K562 (cell line): Measurements from ENCODE around the gene TNIP1. TPM values are rescaled to one million over a fixed set of nuclear protein-coding genes. Genes with fewer than 3 reads are reported as not detected.
A peak's percentile ranks its signal among the peaks of the same experiment; 100 is the strongest.

ENCODE experiments used
- ATAC-seq: fragments of 200-7000 bp; cut with Tn5 transposase; 3 replicates; pipeline ENCODE4 v1.9.1; 2020; ENCODE audit warnings: moderate library complexity
- BruUV-seq: library from RNA; stranded (reverse); fragments of 400-500 nt; replicated peaks from 2 replicates; lab custom pipeline; 2021; lab: Mats Ljungman, UMichigan
- CTCF ChIA-PET: fragments of 300-600 bp; formaldehyde crosslinking; extraction: SDS; loops from one replicate; lab custom pipeline; 2021; ENCODE audit warnings: low intra/inter-chr PET ratio; lab: Yijun Ruan, JAX
- POLR2A ChIA-PET: fragments of 300-600, 350-650 bp; sonication (Branson Sonifier 250); formaldehyde crosslinking; extraction: SDS; loops from one replicate; lab custom pipeline; 2021; ENCODE audit warnings: antibody characterized with exemption, inconsistent platforms; lab: Yijun Ruan, JAX
- DNase-seq, 4 experiments: peaks; one replicate each; pipeline versions ENCODE4 v3.0.0 to v3.0.0-alpha.2; 2011 to 2018; ENCODE audit warnings: low spot score in 3 of 4, mixed read lengths in 3 of 4; ENCODE audit errors: extremely low read depth in 1 of 4
- FAIRE-seq: peaks from 2 replicates; lab custom pipeline; 2011; peaks lifted over from hg19 to GRCh38; lab: Jason Lieb, UNC
- H2AFZ ChIP-seq: 2 replicates; pipeline ENCODE4 v1.6.0; 2011; ENCODE audit warnings: low read depth, low read length, control low read depth, inconsistent platforms
- H3K27ac ChIP-seq: fragments of 200-600 bp; 3 replicates; pipeline ENCODE4 v1.8.0; 2011; ENCODE audit warnings: low read depth, mild to moderate bottlenecking, control low read depth, inconsistent platforms, low read length, moderate library complexity, mixed read lengths; ENCODE audit errors: extremely low read depth
- H3K27me3 ChIP-seq, 2 experiments: fragments of 300-600 bp in 1 of 2; 2 replicates in 1 of 2; 3 replicates in 1 of 2; pipeline versions ENCODE4 v1.6.0 to v1.8.0; 2011; ENCODE audit warnings: inconsistent platforms in 2 of 2, low read length in 2 of 2, mild to moderate bottlenecking in 1 of 2, mixed read lengths in 1 of 2, moderate library complexity in 1 of 2; ENCODE audit not compliant: control insufficient read depth in 2 of 2, insufficient read depth in 2 of 2
- H3K36me3 ChIP-seq: fragments of 300-600 bp; 3 replicates; pipeline ENCODE4 v1.8.0; 2011; ENCODE audit warnings: mild to moderate bottlenecking, low read length, inconsistent platforms; ENCODE audit not compliant: control insufficient read depth, insufficient read depth
- H3K4me1 ChIP-seq, 2 experiments: fragments of 200-600 bp in 1 of 2; replicated peaks in 1 of 2; 2 replicates in 1 of 2; 3 replicates in 1 of 2; pipeline versions ENCODE4 v1.5.1 to v1.8.0; 2011; ENCODE audit warnings: inconsistent platforms in 2 of 2, low read length in 2 of 2, mild to moderate bottlenecking in 1 of 2, mixed read lengths in 1 of 2, moderate library complexity in 1 of 2; ENCODE audit not compliant: control insufficient read depth in 2 of 2, insufficient read depth in 2 of 2
- H3K4me2 ChIP-seq: 2 replicates; pipeline ENCODE4 v1.6.1; 2011; ENCODE audit warnings: low read length, control low read depth, inconsistent platforms, mixed read lengths; ENCODE audit not compliant: insufficient read depth
- H3K4me3 ChIP-seq: fragments of 200-600 bp; sonication (generic), shearing (Covaris generic); 2 replicates; pipeline ENCODE4 v1.5.1; 2016; ENCODE audit warnings: control low read depth, inconsistent platforms
- H3K79me2 ChIP-seq: fragments of 200-600 bp; 3 replicates; pipeline ENCODE4 v1.8.0; 2011; ENCODE audit warnings: low read length, inconsistent platforms; ENCODE audit not compliant: control insufficient read depth, insufficient read depth
- H3K9ac ChIP-seq, 2 experiments: 2 replicates each; pipeline versions ENCODE4 v1.6.0 to v1.6.1; 2011; ENCODE audit warnings: low read depth in 2 of 2, low read length in 2 of 2, control low read depth in 1 of 2, inconsistent platforms in 1 of 2, mild to moderate bottlenecking in 1 of 2, mixed read lengths in 1 of 2; ENCODE audit not compliant: insufficient read depth in 1 of 2
- H3K9me1 ChIP-seq: one replicate; pipeline ENCODE4 v1.6.0; 2011; ENCODE audit warnings: inconsistent platforms, mild to moderate bottlenecking, low read length, moderate library complexity; ENCODE audit not compliant: control insufficient read depth, insufficient read depth
- H3K9me3 ChIP-seq: replicated peaks from 2 replicates; pipeline ENCODE4 v1.5.1; 2011; ENCODE audit warnings: low read depth, low read length, inconsistent platforms; ENCODE audit not compliant: control insufficient read depth, insufficient read depth
- H4K20me1 ChIP-seq: replicated peaks from 2 replicates; pipeline ENCODE4 v1.6.1; 2011; ENCODE audit warnings: low read length, inconsistent platforms, mixed read lengths; ENCODE audit not compliant: control insufficient read depth, insufficient read depth
- HIVEP1 ChIP-seq: fragments of 250-450 bp; sonication (Bioruptor Pico); IDR thresholded peaks from 2 replicates; pipeline ENCODE4 v1.4.0; 2020; ENCODE audit warnings: mild to moderate bottlenecking
- KLF16 ChIP-seq: IDR thresholded peaks from 2 replicates; pipeline ENCODE4 v1.6.1; 2016; ENCODE audit warnings: antibody characterized with exemption
- MBD2 ChIP-seq: sonication (generic); IDR thresholded peaks from 2 replicates; pipeline ENCODE4 v1.6.1; 2016; ENCODE audit warnings: low read depth, borderline replicate concordance
- NFIC ChIP-seq: fragments of 450-650 bp; IDR thresholded peaks from 2 replicates; pipeline ENCODE4 v1.6.1; 2017; ENCODE audit warnings: mild to moderate bottlenecking, inconsistent platforms
- SMARCE1 ChIP-seq: fragments of 450-650 bp; IDR thresholded peaks from 2 replicates; pipeline ENCODE4 v1.7.1; 2016; ENCODE audit warnings: mild to moderate bottlenecking
- ZBTB2 ChIP-seq: fragments of 450-650 bp; IDR thresholded peaks from 2 replicates; pipeline ENCODE4 v1.6.1; 2016; ENCODE audit warnings: antibody characterized with exemption
- WGBS: fragments of 100-300 bp; shearing (Covaris generic); methylation state at CpG from one replicate; pipeline ENCODE4 v1.1.6; 2016; ENCODE audit warnings: low coverage, mixed read lengths; ENCODE audit not compliant: insufficient coverage; ENCODE audit errors: missing lambda C conversion rate; 5-methylcytosine and 5-hydroxymethylcytosine counted together
- in situ Hi-C: fragments of 300-500 bp; cut with MboI; formaldehyde crosslinking; loops from 4 replicates; pipeline ENCODE4 v1.15.0; 2018; ENCODE audit warnings: inconsistent platforms, mixed read lengths
- intact Hi-C: fragments of 100-400 bp; cut with micrococcal nuclease; formaldehyde crosslinking; loops from 2 replicates; pipeline ENCODE4 v1.14.2; 2022
- polyA plus RNA-seq, 8 experiments: library from polyadenylated mRNA; depleted of rRNA in 4 of 8; stranded (reverse) in 5 of 8; unstranded in 3 of 8; fragments of >200 nt; fragmentation: Nextera tagmentation in 2 of 8; fragmentation: Illumina TruSeq in 1 of 8; extraction: Ambion mirVana in 2 of 8; extraction: Trizol in 1 of 8; gene quantifications; 2 replicates each; pipeline versions ENCODE4 v1.2.1 to v1.2.3, GENCODE V29; 2011 to 2014; ENCODE audit warnings: inconsistent platforms in 1 of 8, missing spikeins in 1 of 8
- total RNA-seq, 7 experiments: library from RNA; depleted of rRNA in 6 of 7; stranded (reverse); fragments of >200 nt in 6 of 7; fragmentation: Illumina TruSeq in 2 of 7; extraction: Trizol in 2 of 7; gene quantifications; 2 replicates each; pipeline versions ENCODE4 v1.2.1 to v1.2.3, GENCODE V29; 2011 to 2021; ENCODE audit warnings: low replicate concordance in 1 of 7

The TNIP1 gene
- total and polyA plus RNA-seq, 9 of the 15 experiments (the other 6 are each of a cell fraction or from before 2014, with no cell fraction given), result 0.46 to 41.0 (median 24.6) TPM

GRCh38 chr5:151037561-151038411 is 43.0 kb downstream of the TNIP1 start:
- FAIRE-seq, result no peak
- H3K36me3 ChIP-seq, result peaks cover 88% of the 10 kb centered on the region; the same call in 2 of the 3 replicates
- intact Hi-C loops, result no loop called here

DNA sequence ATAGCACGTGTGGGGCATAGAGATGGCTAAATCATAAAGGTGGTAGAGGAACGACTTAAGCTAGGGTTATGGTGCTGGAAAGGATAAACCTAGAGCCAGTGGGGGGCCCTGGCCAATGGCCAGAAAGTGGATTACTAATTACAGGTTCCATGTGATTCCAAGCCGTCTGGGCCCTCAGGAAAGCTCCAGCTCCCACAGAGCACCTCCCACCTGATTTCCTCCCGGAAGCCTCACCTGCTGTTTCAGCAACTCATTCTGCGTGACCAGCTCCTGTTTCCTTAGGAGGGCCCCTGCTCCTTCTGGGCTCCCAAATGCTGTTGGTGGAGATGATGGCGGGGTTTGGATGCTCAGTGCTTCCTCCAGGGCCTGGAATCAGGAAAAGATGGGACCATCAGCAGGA is 44.3 kb downstream of the TNIP1 start:
- no peak for TF ChIP-seq ZBTB2
- TF ChIP-seq NFIC, result peak; percentile 6; the same call in 1 of the 2 replicates
- H3K27ac ChIP-seq, result no peak overlapping the region
- FAIRE-seq, result no peak
- peaks cover 0 to 4% of the 10 kb centered on the region in 2 experiments; a peak in 1 of 5 replicates for H3K4me1 ChIP-seq
- H2AFZ ChIP-seq, result no peak overlapping the region
- no peaks in the 10 kb centered on the region for H3K9me3 ChIP-seq
- H3K4me3 ChIP-seq, result no peak overlapping the region
- no peak for ATAC-seq
- no peak overlapping the region for H3K9ac ChIP-seq
- ChIA-PET POLR2A (interaction anchor here (0.7 to 1.1 kb wide), 3 partner anchors 11 to 1727 kb away, joined by 3 read pairs; no protein-coding TSS in a partner anchor), CTCF (no interaction called here)
- in situ Hi-C loops, result no loop called here
- H3K79me2 ChIP-seq, result no peaks in the 10 kb centered on the region
- DNase-seq, result no peak
- H3K36me3 ChIP-seq, result peaks cover 87% of the 10 kb centered on the region; the same call in 2 of the 3 replicates
- H3K4me2 ChIP-seq, result no peak overlapping the region
- no peaks in the 10 kb centered on the region for H4K20me1 ChIP-seq
- intact Hi-C loops, result no loop called here
- peaks cover 5% of the 10 kb centered on the region for H3K9me1 ChIP-seq
- BruUV-seq, result no TSS peak
- 77% methylated on average over 6 of the region's 6 CpGs for WGBS
- H3K27me3 ChIP-seq, result no peaks in the 10 kb centered on the region

More at GRCh38 chr5:151037561-151038411, 43.0 kb downstream of the TNIP1 start:
- no peak for ATAC-seq
- no peak overlapping the region for H3K4me3 ChIP-seq
- H3K9ac ChIP-seq, result peak overlapping the region in 1 of 2 experiments; percentile 40; a peak in 1 of 4 replicates
- TF ChIP-seq KLF16 (no peak), MBD2 (no peak), SMARCE1 (no peak), HIVEP1 (CRISPR knock-in tag) (no peak)
- WGBS, result 77% methylated on average over 10 of the region's 12 CpGs
- DNase-seq, result no peak
- no peak overlapping the region for H2AFZ ChIP-seq
- peaks cover 0 to 4% of the 10 kb centered on the region in 2 experiments; a peak in 1 of 5 replicates for H3K4me1 ChIP-seq
- in situ Hi-C loops, result no loop called here
- no peaks in the 10 kb centered on the region for H3K79me2 ChIP-seq
- BruUV-seq, result no TSS peak
- H3K9me3 ChIP-seq, result no peaks in the 10 kb centered on the region
- H3K27me3 ChIP-seq, result no peaks in the 10 kb centered on the region
- H4K20me1 ChIP-seq, result no peaks in the 10 kb centered on the region
- ChIA-PET CTCF (no interaction called here), POLR2A (interaction anchor here (0.7 to 1.1 kb wide), 2 partner anchors 10 to 21 kb away, joined by 3 to 4 read pairs; no protein-coding TSS in a partner anchor)
- H3K9me1 ChIP-seq, result peaks cover 5% of the 10 kb centered on the region
- no peak overlapping the region for H3K27ac ChIP-seq
- H3K4me2 ChIP-seq, result no peak overlapping the region
